ENCODE measurements around the gene LRMDA. TPM values are rescaled to one million over a fixed set of nuclear protein-coding genes. Genes with fewer than 3 reads are reported as not detected.
A peak's percentile ranks its signal among the peaks of the same experiment; 100 is the strongest.

Gene LRMDA
- total and polyA plus RNA-seq, 2 of the 13 experiments (the other 11 are each of a cell fraction or from before 2014, with no cell fraction given): 13.4 to 22.0 TPM

GRCh38 chr10:75403939-75404814, 27.2 kb upstream of the LRMDA start (continued):
- peak; percentile 66; the same call in 1 of the 2 replicates for TF ChIP-seq GABPB1 (CRISPR knock-in tag; IDR thresholded peaks at IDR 0.05)
- peak; percentile 34; the same call in 1 of the 2 replicates for TF ChIP-seq SP2 (CRISPR knock-in tag; IDR thresholded peaks at IDR 0.05)
- no peak for TF ChIP-seq NKX3-1 (CRISPR knock-in tag; IDR thresholded peaks at IDR 0.05)
- no peak for TF ChIP-seq JUN (CRISPR knock-in tag; IDR thresholded peaks at IDR 0.05)
- TF ChIP-seq ZNF234 (CRISPR knock-in tag; conservative IDR thresholded peaks at IDR 0.05): 0 out of 2 replicates have a peak, but pooled peaks have one; percentile 23
- no peak for TF ChIP-seq ZBTB38 (CRISPR knock-in tag; IDR thresholded peaks at IDR 0.05)
- TF ChIP-seq POGK (CRISPR knock-in tag; conservative IDR thresholded peaks at IDR 0.05): no peak
- TF ChIP-seq POLR2A (IDR thresholded peaks at IDR 0.05; ENCODE audit: insufficient read depth in 1 of 2, low read depth in 2 of 2, low read length in 2 of 2): peak in 1 of 2 experiments; percentile 64; a peak in 2 of 4 replicates
- TF ChIP-seq ZNF296 (CRISPR knock-in tag; conservative IDR thresholded peaks at IDR 0.05): no peak
- TF ChIP-seq CERS6 (CRISPR knock-in tag; IDR thresholded peaks at IDR 0.05): no peak
- TF ChIP-seq KDM5A (IDR thresholded peaks at IDR 0.05; ENCODE audit: borderline replicate concordance, low read length): no peak; the same call in 1 of the 2 replicates
- TF ChIP-seq MYC (CRISPR knock-in tag; IDR thresholded peaks at IDR 0.05; ENCODE audit: borderline replicate concordance): no peak; the same call in 1 of the 2 replicates
- TF ChIP-seq SNAPC2 (CRISPR knock-in tag; IDR thresholded peaks at IDR 0.05): 0 out of 2 replicates have a peak, but pooled peaks have one; percentile 40
- TF ChIP-seq EED (CRISPR knock-in tag; IDR thresholded peaks at IDR 0.05): peak; percentile 19; the same call in 1 of the 2 replicates
- TF ChIP-seq ZHX2 (IDR thresholded peaks at IDR 0.05; ENCODE audit: low read depth): no peak
- no peak for TF ChIP-seq ZHX2 (CRISPR knock-in tag; IDR thresholded peaks at IDR 0.05; ENCODE audit: borderline replicate concordance)
- 0 out of 2 replicates have a peak, but pooled peaks have one; percentile 61 for TF ChIP-seq ZMAT3 (CRISPR knock-in tag; conservative IDR thresholded peaks at IDR 0.05)
- no peak for TF ChIP-seq TBL1XR1 (IDR thresholded peaks at IDR 0.05; ENCODE audit: borderline replicate concordance, low read length, partially characterized antibody)
- peak; percentile 50 for TF ChIP-seq ZNF18 (CRISPR knock-in tag; IDR thresholded peaks at IDR 0.05; ENCODE audit: insufficient replicate concordance)

All from HepG2 (cell line).